ENCODE results near the gene GIT1. TPM values are rescaled to one million over a fixed set of nuclear protein-coding genes. Genes with fewer than 3 reads are reported as not detected.
A peak's percentile ranks its signal among the peaks of the same experiment; 100 is the strongest.

The GIT1 gene
- total and polyA plus RNA-seq, 2 of the 13 experiments (the other 11 are each of a cell fraction or from before 2014, with no cell fraction given) = 14.2 to 30.8 TPM

DNA sequence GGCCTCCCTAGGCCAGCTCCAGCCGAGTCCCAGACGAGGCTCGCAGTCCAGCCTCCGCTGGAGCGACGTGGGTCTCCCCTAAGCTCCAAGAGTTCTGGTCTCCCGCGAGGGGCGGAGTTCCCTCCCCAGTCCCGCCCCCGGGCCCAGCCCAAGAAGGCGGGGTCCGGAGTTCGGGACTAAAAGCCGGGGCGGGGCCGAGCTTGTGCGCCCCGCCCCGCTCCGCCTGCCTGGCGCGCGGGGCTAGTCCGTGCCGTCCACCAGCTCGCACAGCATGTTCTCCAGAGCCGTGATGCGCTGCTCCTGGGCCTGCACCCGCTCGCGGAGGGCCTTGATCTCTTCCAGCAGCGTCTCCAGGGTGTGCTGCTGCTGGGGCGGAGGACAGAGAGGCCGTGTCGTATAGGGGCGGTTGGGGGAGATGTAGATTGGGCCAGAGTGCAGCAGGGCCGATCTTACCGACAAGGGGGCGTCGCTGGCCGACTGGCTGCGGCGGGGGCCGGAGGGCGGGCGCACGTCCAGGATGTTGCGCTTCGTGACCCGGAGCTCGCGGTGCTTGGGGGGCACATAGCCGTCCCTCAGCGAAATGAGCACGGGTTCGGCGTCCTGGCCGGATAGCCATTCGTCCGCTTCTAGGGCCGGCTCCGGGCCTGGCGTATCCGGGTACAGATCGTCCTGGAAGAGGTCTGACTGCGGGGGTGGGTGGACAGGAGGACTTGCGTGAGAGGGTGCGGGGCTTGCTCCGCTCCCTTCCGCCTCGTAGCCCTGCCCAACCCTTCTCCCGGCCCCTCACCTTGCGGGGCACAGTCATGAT, 26.2 kb upstream of the GIT1 start:
- FAIRE-seq (peak; percentile 8), DNase-seq (ENCODE audit: low spot score) (peak; percentile 72), ATAC-seq (peak; percentile 60)
- no peaks in the 10 kb centered on the region for H3K79me2 ChIP-seq (ENCODE audit: insufficient read depth, low read length)
- intact Hi-C loops (cut with micrococcal nuclease; ENCODE audit: unreplicated experiment) = no loop called here
- no peak overlapping the region for H2AFZ ChIP-seq (ENCODE audit: low read length)
- peak overlapping the region; percentile 97 for H3K4me2 ChIP-seq (ENCODE audit: low read depth, low read length)
- peak overlapping the region; percentile 31 to 75 (median 48) for H3K4me3 ChIP-seq (replicated peaks in 1 of 3; ENCODE audit: insufficient read depth in 1 of 3, low read depth in 2 of 3, low read length in 3 of 3)
- H3K9ac ChIP-seq (ENCODE audit: insufficient read depth, low read depth, low read length) = no peak overlapping the region; the same call in 1 of the 2 replicates
- H3K36me3 ChIP-seq (replicated peaks in 1 of 2; ENCODE audit: control insufficient read depth in 1 of 2, insufficient read depth in 2 of 2, low read length in 2 of 2) = no peaks in the 10 kb centered on the region
- in situ Hi-C loops (cut with HindIII; ENCODE audit: extremely low pct_ligation_motif_present, low pct_unique_long_range_greater_than_20kb) = loop anchor here (5.0 kb wide), 1 partner anchor 33 kb away; no protein-coding TSS in a partner anchor
- peaks cover 0 to 65% of the 10 kb centered on the region in 2 experiments; a peak in 3 of 5 replicates for H3K27me3 ChIP-seq (ENCODE audit: control insufficient read depth in 1 of 2, insufficient read depth in 2 of 2, low read length in 2 of 2)
- 0% methylated on average over 2 of the region's 74 CpGs for WGBS (ENCODE audit: low lambda C conversion rate)
- BruUV-seq (replicated peaks) = no TSS peak
- peaks cover 61% of the 10 kb centered on the region for H3K4me1 ChIP-seq (ENCODE audit: insufficient read depth, low read length)
- no peaks in the 10 kb centered on the region for H4K20me1 ChIP-seq (ENCODE audit: insufficient read depth, low read length)
- POLR2A ChIA-PET = interaction anchor here (0.7 to 1.5 kb wide), 7 partner anchors 12 to 322 kb away, joined by 3 to 9 read pairs (median 3); partner anchors contain the start of genes ABHD15, ANKRD13B and NUFIP2
- H3K9me3 ChIP-seq (ENCODE audit: low read length) = no peaks in the 10 kb centered on the region
- H3K27ac ChIP-seq (ENCODE audit: extremely low read length, insufficient read depth, low read length) = no peak overlapping the region
- CTCF ChIA-PET (ENCODE audit: low intra/inter-chr PET ratio, low total read pairs) = no interaction called here
- TF ChIP-seq MXD3 (CRISPR knock-in tag; IDR thresholded peaks at IDR 0.05) = 0 out of 2 replicates have a peak, but pooled peaks have one; percentile 32
- no peak; the same call in 1 of the 2 replicates for TF ChIP-seq ZNF678 (CRISPR knock-in tag; IDR thresholded peaks at IDR 0.05)
- TF ChIP-seq, protein P1, sequence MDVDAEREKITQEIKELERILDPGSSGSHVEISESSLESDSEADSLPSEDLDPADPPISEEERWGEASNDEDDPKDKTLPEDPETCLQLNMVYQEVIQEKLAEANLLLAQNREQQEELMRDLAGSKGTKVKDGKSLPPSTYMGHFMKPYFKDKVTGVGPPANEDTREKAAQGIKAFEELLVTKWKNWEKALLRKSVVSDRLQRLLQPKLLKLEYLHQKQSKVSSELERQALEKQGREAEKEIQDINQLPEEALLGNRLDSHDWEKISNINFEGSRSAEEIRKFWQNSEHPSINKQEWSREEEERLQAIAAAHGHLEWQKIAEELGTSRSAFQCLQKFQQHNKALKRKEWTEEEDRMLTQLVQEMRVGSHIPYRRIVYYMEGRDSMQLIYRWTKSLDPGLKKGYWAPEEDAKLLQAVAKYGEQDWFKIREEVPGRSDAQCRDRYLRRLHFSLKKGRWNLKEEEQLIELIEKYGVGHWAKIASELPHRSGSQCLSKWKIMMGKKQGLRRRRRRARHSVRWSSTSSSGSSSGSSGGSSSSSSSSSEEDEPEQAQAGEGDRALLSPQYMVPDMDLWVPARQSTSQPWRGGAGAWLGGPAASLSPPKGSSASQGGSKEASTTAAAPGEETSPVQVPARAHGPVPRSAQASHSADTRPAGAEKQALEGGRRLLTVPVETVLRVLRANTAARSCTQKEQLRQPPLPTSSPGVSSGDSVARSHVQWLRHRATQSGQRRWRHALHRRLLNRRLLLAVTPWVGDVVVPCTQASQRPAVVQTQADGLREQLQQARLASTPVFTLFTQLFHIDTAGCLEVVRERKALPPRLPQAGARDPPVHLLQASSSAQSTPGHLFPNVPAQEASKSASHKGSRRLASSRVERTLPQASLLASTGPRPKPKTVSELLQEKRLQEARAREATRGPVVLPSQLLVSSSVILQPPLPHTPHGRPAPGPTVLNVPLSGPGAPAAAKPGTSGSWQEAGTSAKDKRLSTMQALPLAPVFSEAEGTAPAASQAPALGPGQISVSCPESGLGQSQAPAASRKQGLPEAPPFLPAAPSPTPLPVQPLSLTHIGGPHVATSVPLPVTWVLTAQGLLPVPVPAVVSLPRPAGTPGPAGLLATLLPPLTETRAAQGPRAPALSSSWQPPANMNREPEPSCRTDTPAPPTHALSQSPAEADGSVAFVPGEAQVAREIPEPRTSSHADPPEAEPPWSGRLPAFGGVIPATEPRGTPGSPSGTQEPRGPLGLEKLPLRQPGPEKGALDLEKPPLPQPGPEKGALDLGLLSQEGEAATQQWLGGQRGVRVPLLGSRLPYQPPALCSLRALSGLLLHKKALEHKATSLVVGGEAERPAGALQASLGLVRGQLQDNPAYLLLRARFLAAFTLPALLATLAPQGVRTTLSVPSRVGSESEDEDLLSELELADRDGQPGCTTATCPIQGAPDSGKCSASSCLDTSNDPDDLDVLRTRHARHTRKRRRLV (CRISPR knock-in tag; IDR thresholded peaks at IDR 0.05) = peak; percentile 85; the same call in 1 of the 2 replicates
- TF ChIP-seq, protein P2, sequence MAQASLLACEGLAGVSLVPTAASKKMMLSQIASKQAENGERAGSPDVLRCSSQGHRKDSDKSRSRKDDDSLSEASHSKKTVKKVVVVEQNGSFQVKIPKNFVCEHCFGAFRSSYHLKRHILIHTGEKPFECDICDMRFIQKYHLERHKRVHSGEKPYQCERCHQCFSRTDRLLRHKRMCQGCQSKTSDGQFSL (CRISPR knock-in tag; IDR thresholded peaks at IDR 0.05) = no peak
- peak; percentile 49; the same call in 1 of the 2 replicates for TF ChIP-seq ZFY (CRISPR knock-in tag; IDR thresholded peaks at IDR 0.05)
- TF ChIP-seq YY1 (IDR thresholded peaks at IDR 0.05; ENCODE audit: insufficient read depth, insufficient replicate concordance, low read depth, low read length) = no peak
- TF ChIP-seq ERF (CRISPR knock-in tag; IDR thresholded peaks at IDR 0.05) = peak; percentile 33; the same call in 1 of the 2 replicates
- no peak for TF ChIP-seq TP53 (CRISPR knock-in tag; conservative IDR thresholded peaks at IDR 0.05)
- TF ChIP-seq JDP2 (CRISPR knock-in tag; IDR thresholded peaks at IDR 0.05; ENCODE audit: borderline replicate concordance) = no peak
- TF ChIP-seq CCAR2 (optimal IDR thresholded peaks at IDR 0.05; ENCODE audit: low read depth, low read length) = no peak
- TF ChIP-seq, protein P3, sequence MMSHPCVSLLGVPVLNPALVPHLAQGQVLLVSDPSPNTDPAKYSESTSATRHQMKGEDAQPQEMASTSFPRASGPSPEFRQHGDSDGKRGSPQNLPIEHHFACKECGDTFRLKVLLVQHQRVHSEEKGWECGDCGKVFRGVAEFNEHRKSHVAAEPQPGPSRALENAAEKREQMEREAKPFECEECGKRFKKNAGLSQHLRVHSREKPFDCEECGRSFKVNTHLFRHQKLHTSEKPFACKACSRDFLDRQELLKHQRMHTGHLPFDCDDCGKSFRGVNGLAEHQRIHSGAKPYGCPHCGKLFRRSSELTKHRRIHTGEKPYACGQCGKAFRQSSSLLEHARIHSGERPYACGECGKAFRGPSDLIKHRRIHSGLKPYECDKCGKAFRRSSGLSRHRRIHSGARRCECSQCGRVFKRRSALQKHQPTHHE (CRISPR knock-in tag; IDR thresholded peaks at IDR 0.05; ENCODE audit: borderline replicate concordance) = 0 out of 2 replicates have a peak, but pooled peaks have one; percentile 56
- TF ChIP-seq HIVEP1 (CRISPR knock-in tag; IDR thresholded peaks at IDR 0.05) = peak; percentile 64
- TF ChIP-seq PHF8 (CRISPR knock-in tag; IDR thresholded peaks at IDR 0.05) = 0 out of 2 replicates have a peak, but pooled peaks have one; percentile 36
- peak; percentile 25; the same call in 1 of the 2 replicates for TF ChIP-seq MYC (CRISPR knock-in tag; IDR thresholded peaks at IDR 0.05; ENCODE audit: borderline replicate concordance)
